Left lung (tissue), 10 donors: ENCODE measurements around the gene SMIM43. TPM values are rescaled to one million over a fixed set of nuclear protein-coding genes. Genes with fewer than 3 reads are reported as not detected.
"Not testable (repeated sequence)": the region's sequence is repeated elsewhere in the genome, so short reads cannot be mapped to it uniquely, and the experiment has no call there.

Source experiments
- ATAC-seq: fragments of 200-7000 bp; cut with Tn5 transposase; one replicate; pipeline ENCODE4 v1.9.1; 2020; ENCODE audit warnings: moderate library complexity
- DNase-seq, 4 donors: peaks; one replicate each; pipeline ENCODE4 v3.0.0-alpha.2; 2013 to 2020
- H3K27ac ChIP-seq, 2 donors: fragments of 200-600 bp; sonication (generic) in 1 of 2; one replicate each; pipeline versions ENCODE4 v1.5.0 to v1.8.0; 2020 to 2021
- H3K27me3 ChIP-seq, 2 donors: fragments of 200-600 bp; sonication (generic) in 1 of 2; one replicate each; pipeline versions ENCODE4 v1.5.0 to v1.8.0; 2020 to 2021
- H3K36me3 ChIP-seq, 2 donors: fragments of 200-600 bp; sonication (generic) in 1 of 2; one replicate each; pipeline versions ENCODE4 v1.5.0 to v1.8.0; 2020 to 2021
- H3K4me1 ChIP-seq, 2 donors: fragments of 200-600 bp; one replicate each; pipeline ENCODE4 v1.8.0; 2021
- H3K4me3 ChIP-seq, 2 donors: fragments of 200-600 bp; sonication (generic) in 1 of 2; one replicate each; pipeline versions ENCODE4 v1.5.0 to v1.8.0; 2020 to 2021; ENCODE audit warnings: mild to moderate bottlenecking in 1 of 2
- H3K9me3 ChIP-seq, 2 donors: fragments of 200-600 bp; sonication (generic) in 1 of 2; one replicate each; pipeline versions ENCODE4 v1.5.0 to v1.8.0; 2020 to 2021
- intact Hi-C, 2 donors: fragments of 100-400 bp; cut with DNase I; formaldehyde crosslinking; loops; one replicate each; pipeline versions ENCODE4 v1.11.2 to v1.14.2; 2022
- polyA plus RNA-seq, 6 donors: library from polyadenylated mRNA; unstranded; fragments of 120-200 nt; gene quantifications; one replicate each; pipeline ENCODE4 v1.2.1, GENCODE V29; 2013; ENCODE audit not compliant: insufficient read length in 6 of 6
- total RNA-seq, 2 donors: library from RNA; stranded (reverse); fragmentation: NEBNext Ultra II Directional; extraction: Animal tissue kit (Norgen Biotek cat#: 25700); gene quantifications; one replicate each; pipeline ENCODE4 v1.2.1, GENCODE V29; 2021
- TF ChIP-seq, protein P1 (sequence below), 2 donors: fragments of 200-600 bp; sonication (generic) in 1 of 2; IDR thresholded peaks; one replicate each; pipeline versions ENCODE4 v1.5.0 to v1.8.0; 2021; ENCODE audit warnings: antibody characterized with exemption in 2 of 2
- donor health status: DM: no; HTN: yes; CAD: no.
- donor health status: DM: no; HTN: no; CAD: no.

The SMIM43 gene
- total and polyA plus RNA-seq, 8 donors, result 1.0 to 24.6 (median 14.5) TPM; not detected in 1

DNA sequence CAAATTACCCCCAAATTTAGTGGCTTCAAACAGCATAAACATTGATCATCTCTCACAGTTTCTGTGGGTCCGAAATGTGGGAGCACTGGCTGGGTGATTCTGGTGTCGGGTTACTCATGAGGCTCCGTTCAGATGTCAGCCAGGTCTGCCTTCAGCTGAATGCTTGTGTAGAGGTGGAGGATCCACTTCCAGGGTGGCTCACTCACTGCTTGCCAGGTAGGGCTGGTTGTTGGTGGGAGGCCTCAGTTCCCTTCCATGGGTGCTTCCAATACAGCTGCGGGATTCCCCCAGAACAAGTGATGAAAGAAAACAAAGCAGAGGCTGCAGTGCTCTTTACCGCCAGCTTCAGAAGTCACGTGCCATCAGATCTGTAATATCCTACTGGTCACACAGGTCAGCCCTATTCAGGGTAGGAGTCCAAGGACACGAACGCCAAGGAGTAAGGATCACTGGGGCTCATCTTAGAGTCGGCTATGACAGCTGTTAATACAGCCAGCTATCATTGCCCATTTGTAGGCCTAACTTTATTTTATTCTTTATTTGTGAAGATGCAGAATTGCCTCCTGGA lies 1.1 kb upstream of the SMIM43 start:
- no peak for DNase-seq
- Histone ChIP-seq H3K27me3 (peaks cover 28 to 61% of the 10 kb centered on the region in 2 donors), H3K9me3 (no peaks in the 10 kb centered on the region), H3K36me3 (no peaks in the 10 kb centered on the region), H3K4me3 (no peak overlapping the region), H3K4me1 (peaks cover 0 to 10% of the 10 kb centered on the region in 2 donors), H3K27ac (no peak overlapping the region)
- no peak for ATAC-seq
- TF ChIP-seq, protein P1, sequence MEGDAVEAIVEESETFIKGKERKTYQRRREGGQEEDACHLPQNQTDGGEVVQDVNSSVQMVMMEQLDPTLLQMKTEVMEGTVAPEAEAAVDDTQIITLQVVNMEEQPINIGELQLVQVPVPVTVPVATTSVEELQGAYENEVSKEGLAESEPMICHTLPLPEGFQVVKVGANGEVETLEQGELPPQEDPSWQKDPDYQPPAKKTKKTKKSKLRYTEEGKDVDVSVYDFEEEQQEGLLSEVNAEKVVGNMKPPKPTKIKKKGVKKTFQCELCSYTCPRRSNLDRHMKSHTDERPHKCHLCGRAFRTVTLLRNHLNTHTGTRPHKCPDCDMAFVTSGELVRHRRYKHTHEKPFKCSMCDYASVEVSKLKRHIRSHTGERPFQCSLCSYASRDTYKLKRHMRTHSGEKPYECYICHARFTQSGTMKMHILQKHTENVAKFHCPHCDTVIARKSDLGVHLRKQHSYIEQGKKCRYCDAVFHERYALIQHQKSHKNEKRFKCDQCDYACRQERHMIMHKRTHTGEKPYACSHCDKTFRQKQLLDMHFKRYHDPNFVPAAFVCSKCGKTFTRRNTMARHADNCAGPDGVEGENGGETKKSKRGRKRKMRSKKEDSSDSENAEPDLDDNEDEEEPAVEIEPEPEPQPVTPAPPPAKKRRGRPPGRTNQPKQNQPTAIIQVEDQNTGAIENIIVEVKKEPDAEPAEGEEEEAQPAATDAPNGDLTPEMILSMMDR (IDR thresholded peaks at IDR 0.05), result no peak
- intact Hi-C loops, result no loop called here

DNA sequence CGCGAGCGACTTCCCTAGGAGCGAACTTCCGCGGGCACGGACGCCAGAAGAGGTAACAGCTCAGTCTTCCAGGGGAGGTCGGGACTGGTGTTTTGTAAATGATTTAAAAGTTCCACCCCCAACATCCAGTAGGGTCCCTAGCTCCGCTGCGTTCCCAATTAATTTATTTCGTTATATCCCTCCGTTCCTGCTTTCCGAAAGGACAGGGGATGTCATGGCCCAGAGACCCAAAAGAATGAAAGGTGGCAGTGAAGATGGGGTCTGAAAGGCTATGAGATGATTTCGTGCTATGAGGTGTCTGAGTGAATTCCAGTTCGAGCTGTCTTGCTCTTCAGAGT lies 373 bp upstream of the SMIM43 start:
- H3K4me1 ChIP-seq, result peaks cover 0 to 10% of the 10 kb centered on the region in 2 donors
- DNase-seq (no peak), ATAC-seq (no peak)
- H3K36me3 ChIP-seq, result no peaks in the 10 kb centered on the region
- peaks cover 28 to 68% of the 10 kb centered on the region in 2 donors for H3K27me3 ChIP-seq
- TF ChIP-seq, protein P1 (IDR thresholded peaks at IDR 0.05), result no peak
- peak overlapping the region; percentile 34 to 41 for H3K4me3 ChIP-seq
- H3K9me3 ChIP-seq, result no peaks in the 10 kb centered on the region
- intact Hi-C loops, result no loop called here
- no peak overlapping the region for H3K27ac ChIP-seq

DNA sequence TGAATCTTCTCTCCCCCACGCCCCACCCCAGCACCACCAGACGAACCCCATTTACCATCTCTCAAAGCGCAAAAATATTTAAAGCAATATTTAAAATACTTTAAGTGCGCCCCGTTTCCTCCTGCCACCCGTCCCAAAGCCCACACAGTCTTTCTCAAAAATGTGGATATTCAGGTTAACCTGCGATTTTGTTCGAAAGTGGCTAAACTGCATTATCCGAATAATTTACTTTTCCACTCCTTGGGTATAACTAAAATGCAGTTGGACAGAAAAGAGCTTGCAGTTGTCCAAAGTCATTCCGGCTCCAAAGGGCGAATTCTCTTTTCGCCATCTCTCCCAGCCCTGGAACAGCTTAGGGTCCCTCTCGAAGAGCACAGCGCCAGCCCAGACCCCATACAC lies 662 bp downstream of the SMIM43 start:
- peak overlapping the region; percentile 34 to 41 for H3K4me3 ChIP-seq
- intact Hi-C loops, result no loop called here
- no peaks in the 10 kb centered on the region for H3K36me3 ChIP-seq
- peaks cover 0 to 10% of the 10 kb centered on the region in 2 donors for H3K4me1 ChIP-seq
- no peak for ATAC-seq
- no peak overlapping the region for H3K27ac ChIP-seq
- TF ChIP-seq, protein P1 (IDR thresholded peaks at IDR 0.05), result no peak
- H3K27me3 ChIP-seq, result peaks cover 28 to 70% of the 10 kb centered on the region in 2 donors
- no peaks in the 10 kb centered on the region for H3K9me3 ChIP-seq
- no peak for DNase-seq

DNA sequence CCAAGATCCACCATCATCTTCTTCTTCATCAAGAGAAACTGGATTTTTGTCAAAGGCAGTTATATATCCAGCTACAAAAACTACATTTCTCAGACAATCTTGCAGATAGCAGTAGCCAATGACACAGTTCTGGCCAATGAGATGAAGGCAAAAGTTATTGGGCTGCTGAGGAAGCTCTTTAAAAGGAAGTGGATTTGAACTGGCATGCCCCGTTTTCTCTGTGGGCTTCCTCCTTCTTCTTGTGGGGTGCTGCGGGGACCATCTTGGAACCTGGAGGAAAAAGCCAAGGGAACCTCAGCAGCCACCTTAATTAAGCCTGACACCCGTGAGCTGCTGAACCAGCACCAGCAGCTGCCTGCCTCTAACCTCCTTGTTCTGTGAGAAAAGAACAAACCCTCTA lies 4.8 kb downstream of the SMIM43 start:
- Histone ChIP-seq H3K4me3 (no peak overlapping the region), H3K27me3 (peaks cover 18 to 37% of the 10 kb centered on the region in 2 donors), H3K9me3 (no peaks in the 10 kb centered on the region), H3K27ac (no peak overlapping the region), H3K36me3 (no peaks in the 10 kb centered on the region), H3K4me1 (peaks cover 0 to 9% of the 10 kb centered on the region in 2 donors)
- ATAC-seq (no peak), DNase-seq (no peak)
- TF ChIP-seq, protein P1 (IDR thresholded peaks at IDR 0.05), result no peak
- intact Hi-C loops, result no loop called here

DNA sequence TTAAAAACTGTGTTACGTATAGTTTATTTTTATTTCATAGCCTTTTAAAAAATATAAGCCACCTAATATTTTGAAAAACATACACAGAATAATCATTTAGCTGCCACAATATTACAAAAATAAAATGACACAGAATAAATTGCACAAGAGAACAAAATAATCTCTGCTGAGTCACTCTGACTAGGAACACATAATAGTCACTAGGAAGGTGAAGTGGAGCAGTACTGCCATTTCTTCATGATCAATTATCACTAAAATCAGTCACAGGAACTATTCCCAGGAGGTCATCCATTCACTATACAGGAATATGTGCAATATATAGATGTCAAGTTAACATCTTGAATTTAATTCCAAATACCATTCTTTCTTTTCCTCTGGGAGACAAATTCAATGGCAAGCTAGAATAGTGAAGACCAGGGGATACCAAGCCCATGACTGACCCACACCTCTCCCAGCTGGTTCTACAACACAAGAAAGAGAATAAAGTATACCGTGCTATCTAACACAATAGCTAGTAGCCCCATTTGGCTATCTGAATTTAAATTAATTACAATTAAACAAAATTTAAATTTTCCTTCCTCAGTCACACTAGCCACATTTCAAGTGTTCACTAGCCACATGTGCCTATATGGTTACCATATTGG lies 5.9 kb downstream of the SMIM43 start:
- intact Hi-C loops, result no loop called here
- H3K4me1 ChIP-seq, result no peaks in the 10 kb centered on the region
- no peak overlapping the region for H3K27ac ChIP-seq
- no peak overlapping the region for H3K4me3 ChIP-seq
- no peaks in the 10 kb centered on the region for H3K9me3 ChIP-seq
- no peaks in the 10 kb centered on the region for H3K36me3 ChIP-seq
- peaks cover 6 to 26% of the 10 kb centered on the region in 2 donors for H3K27me3 ChIP-seq
- TF ChIP-seq, protein P1 (IDR thresholded peaks at IDR 0.05), result no peak
- DNase-seq (no peak), ATAC-seq (no peak)

DNA sequence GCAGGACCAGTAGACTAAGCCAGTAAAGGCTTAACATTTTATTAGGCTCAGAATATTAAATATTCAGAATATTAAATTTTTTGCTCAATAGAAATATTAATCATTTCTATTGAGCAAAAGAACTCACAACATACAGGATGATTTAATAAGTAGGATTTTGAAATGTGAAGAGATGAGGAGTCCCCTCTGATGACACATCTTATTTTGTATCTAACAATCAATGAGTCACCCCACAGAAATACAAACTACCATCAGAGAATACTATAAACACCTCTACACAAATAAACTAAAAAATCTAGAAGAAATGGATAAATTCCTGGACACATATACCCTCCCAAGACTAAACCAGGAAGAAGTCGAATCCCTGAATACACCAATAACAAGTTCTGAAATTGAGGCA lies 12.8 kb downstream of the SMIM43 start:
- H3K27ac ChIP-seq, H3K27me3 ChIP-seq, intact Hi-C loops, H3K36me3 ChIP-seq, H3K4me1 ChIP-seq, H3K9me3 ChIP-seq, ATAC-seq, DNase-seq, H3K4me3 ChIP-seq: not testable (repeated sequence)
